Colon (tissue), 2 donors: ENCODE measurements around the gene GALNT14.

Experiments
- FAIRE-seq: peaks from 2 replicates; lab custom pipeline; 2012; peaks lifted over from hg19 to GRCh38; lab: Jason Lieb, UNC
- donor health status: control.
- donor health status: control.

Gene GALNT14

DNA sequence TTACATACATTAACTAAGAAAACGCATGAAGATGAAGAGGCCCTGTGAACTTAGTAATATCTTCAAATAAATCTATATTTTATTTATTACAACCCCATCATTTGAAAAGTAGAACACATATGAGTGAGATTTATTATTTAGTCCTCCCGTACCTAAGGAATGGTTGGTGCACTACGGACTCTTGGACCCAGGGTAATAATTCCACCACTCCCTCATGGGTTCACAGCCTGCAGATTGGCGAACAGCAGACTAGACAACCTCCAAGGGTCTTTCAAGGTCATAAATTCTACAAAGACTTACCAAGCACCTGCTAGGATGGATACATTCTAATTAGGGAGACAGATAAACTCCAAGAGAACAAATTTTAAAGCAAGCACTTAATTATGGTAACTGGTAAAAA is 51.6 kb downstream of the GALNT14 start:
- FAIRE-seq: no peak

DNA sequence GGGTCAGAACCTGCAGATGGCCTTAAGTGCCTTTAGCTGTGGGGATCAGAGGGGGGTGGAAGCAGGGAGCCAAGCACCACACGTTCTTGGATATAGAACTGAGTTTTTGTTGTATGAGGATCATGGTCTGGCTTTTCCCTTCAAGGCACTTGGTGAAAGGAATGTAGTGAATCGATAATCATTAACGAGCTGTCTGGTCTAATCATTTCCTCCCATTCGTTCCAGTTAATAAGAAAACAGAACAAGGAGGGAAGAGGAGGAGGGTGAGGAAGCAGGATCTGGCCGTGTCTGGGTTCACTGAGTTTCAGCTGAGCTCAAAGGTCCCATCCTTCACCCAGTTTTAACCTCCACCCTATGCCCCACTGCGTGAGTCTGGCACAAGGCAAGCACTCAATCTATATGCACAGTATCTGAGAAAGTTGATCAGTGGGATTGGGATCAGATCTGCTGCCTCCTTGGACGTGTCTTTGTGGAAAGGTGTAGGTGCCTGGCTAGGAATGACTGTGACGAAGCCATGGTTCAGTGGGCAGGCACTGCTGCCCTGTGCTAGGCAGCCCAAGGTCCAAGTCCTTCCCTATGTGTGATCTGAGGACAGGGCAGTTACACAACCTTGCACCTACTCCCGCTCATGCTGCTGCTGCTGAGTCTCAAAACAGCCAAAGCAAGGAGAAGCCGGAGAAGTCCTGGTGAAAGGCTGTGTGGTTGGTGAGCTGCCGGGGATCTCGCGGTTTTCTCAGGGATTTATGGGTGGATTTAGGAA is 54.8 kb downstream of the GALNT14 start:
- no peak for FAIRE-seq

DNA sequence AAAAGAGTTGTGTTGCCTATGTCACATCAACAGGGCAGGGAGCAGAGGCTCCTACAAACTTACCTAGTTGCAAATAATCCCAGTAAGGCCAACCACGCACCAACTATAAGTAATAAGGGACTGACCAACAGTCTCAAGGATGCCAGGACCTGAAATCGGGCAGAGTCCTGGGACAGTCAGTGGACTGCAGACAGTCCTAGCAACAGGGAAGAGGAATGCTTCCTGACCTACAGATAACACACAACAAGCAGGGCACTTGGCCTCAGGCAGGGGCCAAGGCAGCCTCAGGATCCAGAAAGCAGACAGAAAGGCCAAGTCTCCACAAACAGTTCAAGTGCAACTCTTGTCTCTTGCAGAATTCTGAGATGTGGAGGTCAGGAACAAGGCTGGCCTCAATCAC is 56.2 kb downstream of the GALNT14 start:
- FAIRE-seq: no peak

DNA sequence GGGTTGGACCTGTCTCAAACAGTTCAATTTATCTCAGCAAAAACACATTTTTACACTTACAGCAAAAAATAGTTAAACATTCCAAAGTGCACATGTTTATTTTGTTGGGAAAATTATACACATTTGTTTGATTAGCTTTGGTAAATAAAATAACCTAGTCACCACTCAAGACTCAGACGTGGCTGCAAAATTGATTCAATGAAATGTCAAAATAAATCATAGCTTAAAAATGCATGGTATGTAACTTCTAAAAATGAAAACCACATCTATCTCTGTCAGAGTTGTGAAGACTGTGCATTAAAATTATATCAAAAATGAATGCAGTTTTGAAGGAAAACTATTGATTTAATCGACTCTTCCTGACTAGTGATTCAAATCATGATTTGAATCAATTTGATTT is 56.7 kb downstream of the GALNT14 start:
- FAIRE-seq: no peak

DNA sequence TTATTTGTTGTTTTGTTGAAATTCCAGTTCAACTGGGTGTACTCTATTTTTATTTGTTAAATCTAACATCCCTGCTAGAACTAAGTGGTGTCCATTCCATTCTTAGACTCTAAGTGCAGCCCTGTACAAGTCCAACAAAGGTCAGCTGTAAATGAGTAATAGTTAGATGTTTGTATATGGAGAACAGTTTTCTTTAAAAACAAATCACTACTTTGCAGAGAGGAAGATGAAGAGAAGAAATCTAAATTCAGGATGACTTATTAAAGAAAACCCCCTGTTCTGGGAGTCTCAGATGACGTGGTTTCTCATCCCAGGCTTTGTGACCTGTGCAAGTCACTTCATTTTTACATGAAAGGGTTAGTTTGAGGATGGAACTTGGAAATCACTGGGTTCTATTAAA is 57.9 kb downstream of the GALNT14 start:
- no peak for FAIRE-seq

DNA sequence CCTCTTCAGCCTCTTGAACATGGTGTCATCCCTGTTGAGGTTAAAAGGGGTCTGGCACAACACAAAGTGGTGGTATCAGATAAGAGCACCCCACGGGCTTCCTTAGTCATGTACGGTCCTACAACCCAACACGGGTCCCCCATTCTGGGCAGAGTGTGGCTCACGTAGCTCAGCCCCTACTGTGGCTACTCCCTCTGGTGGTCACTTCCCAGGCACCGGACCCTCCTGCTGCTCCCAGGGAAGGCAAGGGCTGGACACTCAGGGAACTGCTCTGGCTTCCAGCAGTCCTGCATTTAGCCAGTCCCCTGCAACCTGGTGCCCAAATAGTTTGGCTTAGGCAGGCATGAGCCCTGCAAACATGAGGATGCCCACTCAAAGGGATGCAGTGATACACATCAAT is 58.6 kb downstream of the GALNT14 start:
- FAIRE-seq: no peak

DNA sequence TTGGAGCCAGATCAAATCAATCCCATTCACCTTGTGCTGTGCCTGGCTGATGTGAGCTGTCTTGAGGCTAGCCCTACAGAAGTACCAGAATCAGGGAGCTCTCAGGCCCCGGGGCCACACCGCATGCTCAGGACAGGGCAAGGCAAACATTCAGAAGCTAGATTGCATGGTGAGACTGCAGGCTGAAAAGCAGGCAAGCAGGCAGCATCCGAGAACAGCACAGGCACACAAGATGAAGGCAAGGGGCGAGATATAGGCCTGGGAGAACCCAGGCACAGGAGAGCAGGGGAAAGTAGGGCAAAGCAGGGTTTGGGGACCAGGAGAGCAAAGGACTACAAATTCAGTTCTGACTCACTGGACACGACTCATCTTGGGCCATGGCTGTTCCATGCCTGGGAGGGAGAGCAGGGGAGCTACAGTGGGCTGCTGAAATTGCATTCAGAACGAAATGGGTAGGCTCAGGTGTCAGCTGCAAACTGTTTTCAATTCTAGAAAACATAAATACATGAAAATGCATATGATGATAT is 59.6 kb downstream of the GALNT14 start:
- FAIRE-seq: no peak

DNA sequence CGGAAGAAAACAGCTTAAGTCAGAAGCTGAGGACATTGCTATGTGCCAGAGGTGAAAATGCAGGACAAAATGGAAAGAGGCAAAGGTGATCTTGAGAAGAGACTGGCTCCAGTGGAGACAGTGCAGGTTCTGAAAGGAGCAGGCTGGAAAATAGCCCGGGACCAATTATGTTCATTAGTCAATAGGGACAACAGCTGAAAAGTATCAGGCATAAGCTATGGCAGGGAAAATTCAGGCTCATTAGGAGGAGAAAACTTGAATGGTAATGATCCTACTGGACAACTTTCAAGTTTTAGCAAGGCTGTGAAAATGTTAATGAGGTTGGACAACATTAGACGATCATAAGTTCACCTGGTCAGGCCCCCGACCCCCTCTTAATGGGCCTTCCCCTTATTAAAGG is 60.2 kb downstream of the GALNT14 start:
- no peak for FAIRE-seq

DNA sequence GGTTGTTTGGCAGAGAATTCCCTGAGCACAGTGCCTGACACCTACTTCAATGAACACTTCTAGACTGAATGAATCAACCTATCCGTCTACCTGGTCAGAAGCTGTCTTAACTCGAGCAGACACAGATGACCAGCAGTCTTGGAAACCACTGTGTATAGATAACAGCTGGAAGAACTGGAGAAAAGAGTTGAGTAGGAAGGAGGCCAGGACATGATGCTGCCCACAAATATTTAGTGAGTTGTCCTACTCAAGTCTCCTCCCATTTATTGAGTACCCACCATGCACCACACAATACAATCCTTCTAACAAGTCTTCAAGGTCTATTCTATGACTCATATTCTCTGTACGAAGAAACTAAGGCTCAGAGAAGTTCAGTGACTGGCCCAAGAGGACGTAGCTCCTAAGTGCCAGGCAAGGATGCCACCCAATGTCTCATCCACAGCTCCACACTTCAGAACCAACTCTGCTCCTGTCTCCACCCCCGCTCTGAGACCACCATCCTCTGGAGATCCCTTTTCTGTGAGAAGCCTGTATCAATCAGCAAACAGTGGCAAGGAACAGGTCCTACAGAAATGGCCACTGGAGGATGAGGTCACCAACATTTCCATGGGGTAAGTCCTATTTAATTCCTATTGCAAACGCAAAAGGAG is 62.2 kb downstream of the GALNT14 start:
- FAIRE-seq: no peak

DNA sequence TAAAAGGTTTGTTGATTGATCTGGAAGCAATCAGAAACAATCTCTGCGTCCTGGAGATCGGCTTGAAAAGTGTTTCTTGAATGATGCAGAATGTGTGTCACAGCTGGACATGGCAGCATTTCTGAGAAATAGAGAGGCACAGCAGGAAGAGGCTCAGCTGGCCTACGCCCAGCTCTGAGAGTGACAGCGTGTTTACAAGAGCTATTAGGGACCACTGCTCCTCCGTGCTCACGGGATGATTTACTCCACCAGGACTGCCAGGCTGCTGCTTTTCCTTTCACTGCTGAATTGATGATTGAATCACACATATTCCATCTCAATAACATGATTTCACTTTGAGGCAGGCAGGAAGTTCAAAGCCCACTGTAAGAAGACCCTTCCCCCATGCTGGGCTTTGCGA is 62.8 kb downstream of the GALNT14 start:
- no peak for FAIRE-seq

DNA sequence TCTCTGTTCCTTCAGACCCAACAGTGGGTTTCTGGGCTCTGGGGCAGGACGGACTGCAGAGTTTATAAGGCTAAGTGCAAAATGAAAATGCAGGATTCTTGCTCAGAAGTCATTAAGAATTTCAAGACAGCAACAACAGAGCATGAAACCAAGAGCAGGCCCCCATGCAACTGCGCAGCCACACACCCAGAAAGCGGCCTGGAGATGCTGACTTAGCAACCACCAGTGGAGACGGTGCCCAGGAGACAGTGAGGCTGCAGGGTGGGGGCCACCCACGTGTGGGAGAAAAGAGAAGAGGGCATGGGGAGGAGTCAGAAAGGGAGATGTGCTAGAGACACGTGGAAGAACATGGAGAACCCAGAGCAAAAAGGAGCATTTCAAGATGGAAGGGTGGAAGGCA is 66.5 kb downstream of the GALNT14 start:
- no peak for FAIRE-seq

DNA sequence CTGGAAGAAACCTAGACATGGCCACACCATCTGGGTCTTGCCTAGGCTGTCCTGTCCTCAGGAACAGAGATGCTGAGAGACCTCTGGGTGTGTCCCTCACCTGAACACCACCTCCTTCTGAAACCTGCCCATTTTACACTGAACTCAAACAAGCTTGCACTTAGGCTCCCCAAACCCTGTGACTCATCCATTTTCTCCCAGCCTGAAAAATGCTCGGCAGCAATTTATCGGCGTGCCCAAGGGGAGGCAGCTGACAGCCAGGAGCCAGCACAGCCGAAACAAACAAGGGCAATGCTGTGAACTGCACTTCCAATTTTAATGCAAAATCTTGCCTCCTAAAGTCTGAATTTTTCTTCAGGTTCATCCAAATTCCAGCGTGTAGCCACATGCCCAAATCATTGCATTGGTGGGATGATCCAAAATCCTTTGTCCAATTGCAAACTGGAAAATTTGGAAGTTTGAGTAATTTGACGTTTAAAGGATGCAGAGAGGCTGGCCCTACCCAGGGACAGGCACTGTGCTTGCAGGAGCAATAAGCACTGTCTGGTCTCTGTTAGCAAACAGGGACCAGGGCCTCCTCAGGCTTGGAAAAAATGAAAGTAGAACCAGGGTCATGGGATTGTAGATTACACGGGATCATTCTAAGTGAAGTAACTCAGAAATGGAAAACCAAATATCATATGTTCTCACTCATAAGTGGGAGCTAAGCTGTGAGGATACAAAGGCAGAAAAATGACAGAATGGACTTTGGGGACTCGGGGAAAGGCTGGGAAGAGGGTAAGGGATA is 67.7 kb downstream of the GALNT14 start:
- no peak for FAIRE-seq

DNA sequence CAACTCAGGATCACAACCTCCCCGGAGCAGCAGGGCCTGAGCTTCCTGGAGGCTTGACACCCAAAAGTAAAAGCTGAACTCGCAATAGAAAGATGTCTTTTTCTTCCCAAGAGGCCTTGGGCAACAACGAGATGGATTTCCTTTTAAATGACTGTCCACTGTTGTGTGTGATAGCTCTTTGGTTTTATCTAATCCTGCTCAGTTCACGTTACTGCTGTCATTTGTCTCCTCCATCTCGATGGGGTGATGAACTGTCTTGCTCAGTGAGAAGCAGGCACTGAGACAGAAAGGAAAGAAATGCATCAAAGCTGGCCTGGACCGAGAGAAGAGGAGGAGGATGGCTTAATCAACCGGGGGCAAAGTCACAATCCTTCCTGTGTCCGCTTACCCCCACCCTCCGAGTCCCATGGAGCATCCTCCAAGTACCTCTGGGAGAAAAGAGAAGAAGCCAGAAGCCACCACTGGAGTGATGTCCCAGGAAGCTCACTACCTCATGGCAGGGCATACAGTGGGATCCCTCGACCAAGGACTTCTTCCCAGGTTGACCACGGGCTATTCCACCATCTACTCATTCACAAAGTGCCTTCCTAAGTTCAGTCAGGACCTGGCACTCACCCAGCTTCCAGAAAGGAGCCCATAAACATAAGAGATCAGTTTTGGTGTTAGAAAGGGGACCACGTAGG is 68.5 kb downstream of the GALNT14 start:
- no peak for FAIRE-seq

DNA sequence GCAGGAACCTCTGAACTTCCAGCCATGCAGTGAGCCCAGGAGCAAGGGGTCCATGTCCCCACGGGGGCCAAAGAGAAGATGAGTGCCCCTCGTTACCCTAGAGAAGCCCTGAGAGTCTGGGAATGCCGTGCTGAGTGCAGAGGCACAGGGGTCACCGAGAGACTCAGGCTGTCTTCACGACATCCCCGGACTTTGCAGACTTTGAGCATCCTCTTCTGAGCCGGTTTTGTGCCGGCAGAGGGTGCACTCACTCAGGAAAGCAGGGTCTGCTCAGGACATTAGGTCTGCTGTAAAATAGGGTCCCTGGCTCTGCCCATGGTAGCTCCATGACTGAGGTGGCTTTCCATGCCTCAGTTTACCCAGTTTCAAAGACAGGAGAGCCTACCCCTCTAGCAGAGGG is 71.0 kb downstream of the GALNT14 start:
- no peak for FAIRE-seq

DNA sequence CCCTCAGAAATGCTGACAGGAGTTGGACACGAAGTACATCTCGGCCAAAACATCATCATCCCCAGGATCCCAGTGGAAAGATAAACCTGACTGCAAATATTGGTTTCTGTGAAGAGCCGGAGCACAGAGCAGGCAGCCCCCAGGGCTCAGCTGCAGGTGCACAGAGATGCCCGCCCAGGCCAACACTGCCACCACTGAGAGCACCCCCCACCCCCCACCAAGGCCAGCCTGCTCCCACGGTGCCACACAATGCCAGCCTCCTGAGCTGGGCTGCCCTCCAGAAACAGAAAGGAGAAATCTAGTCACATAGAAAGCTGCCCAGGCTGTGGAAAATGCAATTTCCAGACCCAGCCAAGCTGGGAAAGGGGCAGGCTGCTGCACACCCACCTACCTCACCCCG is 71.7 kb downstream of the GALNT14 start:
- no peak for FAIRE-seq

DNA sequence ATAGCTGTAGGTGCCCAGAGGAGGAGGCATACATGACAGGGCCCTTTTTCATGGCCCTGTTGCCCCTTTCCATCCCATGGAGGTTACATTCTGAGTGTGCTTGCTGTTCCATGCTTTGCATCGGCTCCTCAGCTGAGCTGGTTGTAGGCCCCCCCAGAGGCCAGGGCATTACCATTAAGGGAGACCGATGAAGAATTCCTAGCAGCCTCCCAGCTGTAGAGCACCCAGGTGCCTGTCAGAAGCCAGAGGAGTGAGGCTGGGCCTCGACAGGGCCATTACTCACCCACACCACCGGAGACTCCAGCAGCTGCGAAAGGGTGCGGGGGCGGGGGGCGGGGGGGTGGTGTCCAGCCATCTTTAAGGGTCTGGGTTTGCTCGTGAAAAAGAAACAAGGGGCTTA is 72.2 kb downstream of the GALNT14 start:
- FAIRE-seq: no peak

DNA sequence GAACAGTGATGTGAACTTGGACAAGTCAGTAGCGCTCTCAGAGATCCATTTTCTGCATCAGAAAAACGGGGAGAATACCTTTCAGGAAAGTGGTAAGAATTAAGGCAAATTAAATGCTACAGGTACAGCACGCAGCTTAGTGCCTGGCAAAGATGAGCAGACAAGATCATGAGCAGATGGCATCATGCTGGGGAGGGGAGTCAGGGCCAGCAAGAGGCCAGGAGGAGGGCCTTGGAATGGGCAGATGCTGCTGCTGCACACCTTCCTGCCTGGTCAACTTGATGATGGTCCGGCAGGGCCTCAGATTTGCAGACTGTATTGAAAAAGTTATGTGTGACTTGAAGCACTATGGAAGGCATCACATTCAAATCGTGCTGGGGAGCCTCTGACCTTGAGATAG is 72.9 kb downstream of the GALNT14 start:
- FAIRE-seq: no peak

DNA sequence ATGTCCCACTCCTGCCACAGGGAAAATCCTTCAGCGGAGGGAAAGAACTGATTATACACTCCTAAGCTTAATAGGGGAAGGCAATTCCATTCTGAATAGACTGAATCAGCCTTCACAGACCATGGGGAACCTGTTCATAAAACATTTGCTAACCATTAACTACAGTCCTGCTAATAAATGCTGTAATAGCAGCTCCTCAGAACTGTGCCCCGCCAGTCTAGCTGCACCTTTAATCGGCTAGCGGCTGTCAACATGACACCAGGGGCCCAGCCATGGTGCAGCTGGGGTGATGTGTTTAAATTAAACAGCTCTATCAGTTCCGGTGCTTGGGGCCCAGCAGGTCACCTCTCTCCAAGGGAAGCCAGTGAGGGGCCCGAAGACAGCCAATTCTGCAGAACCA is 77.8 kb downstream of the GALNT14 start:
- no peak for FAIRE-seq

DNA sequence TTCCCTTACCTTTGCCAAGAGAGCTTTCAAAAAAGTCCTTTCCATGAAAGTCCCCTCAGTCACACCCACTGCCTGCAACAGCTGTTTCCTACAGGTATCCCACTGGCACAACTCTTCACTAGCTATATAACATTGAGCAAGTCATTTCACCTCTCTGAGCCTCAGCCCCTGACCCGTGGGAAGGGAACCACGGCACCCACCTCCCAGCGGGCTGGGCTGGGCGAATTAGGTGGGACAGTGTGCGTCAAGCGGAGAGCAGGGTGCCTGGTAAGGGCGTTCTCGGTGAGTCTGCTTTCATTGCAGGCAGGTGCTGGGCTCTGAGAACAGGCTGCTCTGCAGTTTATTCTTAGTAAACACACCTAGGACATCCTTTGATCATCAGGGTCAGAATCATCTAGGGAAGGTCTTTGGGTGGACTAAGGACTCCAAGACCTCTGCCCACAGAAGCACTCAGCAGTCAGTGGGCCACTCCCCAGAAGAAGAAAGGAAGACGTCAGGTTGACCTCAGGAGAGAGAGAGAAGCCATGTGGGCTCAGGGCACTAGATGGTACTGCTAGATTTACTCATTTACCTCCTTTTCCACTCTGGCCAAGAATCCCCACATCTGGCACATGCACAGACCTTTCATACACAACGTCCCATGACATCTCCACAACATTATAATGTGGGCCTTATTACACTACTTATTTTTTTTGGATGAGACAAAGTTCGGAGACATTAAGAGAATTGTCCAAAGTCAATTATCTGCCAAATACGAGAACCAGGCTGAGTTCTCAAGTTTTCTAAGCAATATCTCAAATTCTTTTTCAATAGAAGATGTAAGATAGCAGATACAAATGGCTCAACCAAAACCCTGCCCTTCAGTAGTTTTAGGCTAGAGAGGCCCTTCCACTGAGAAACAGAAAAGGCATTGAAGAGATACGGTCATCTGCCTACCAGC is 79.9 kb downstream of the GALNT14 start:
- no peak for FAIRE-seq

DNA sequence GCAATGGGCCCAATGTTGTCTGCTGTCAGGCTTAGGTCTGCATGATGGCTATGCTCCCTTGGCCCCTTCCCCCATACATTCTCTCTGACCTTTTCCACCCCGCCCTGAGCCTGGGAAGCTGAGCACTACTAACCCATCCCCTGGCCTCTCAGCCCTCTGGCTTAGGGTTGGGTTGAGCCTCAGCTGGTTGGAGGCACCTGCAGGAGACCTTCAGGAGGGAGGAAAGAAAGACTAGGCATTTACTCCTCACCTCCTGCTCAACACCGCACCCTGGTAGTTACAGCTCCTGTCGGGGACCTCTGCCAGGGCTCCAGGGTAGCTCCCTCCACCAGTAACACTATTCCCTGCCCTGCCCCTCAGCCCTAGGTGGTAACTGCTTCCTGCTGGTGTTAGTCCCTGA is 80.5 kb downstream of the GALNT14 start:
- no peak for FAIRE-seq

DNA sequence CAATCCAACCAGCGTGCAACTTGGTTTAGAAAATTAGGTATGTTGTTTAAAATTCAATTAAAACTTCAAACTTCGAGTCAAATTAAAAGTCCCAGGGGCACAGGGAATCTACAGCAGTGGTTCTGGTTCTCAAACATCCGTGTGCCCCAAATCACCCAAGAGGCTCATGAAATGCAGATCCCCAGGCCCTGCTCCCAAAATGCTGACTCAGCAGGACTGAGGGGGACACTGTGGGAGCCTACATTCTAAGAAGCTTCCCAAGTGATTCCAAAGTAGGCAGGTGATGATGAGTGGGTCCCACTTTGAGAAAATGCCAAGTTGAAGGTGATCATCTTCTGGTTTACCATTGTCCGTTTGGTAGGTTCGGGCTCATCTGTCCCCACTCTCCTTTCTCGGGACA is 82.3 kb downstream of the GALNT14 start:
- no peak for FAIRE-seq
